Fibroblast of villous mesenchyme (primary cell): Measurements from ENCODE around the gene MALL. TPM values are rescaled to one million over a fixed set of nuclear protein-coding genes. Genes with fewer than 3 reads are reported as not detected.
"Not testable (repeated sequence)": the region's sequence is repeated elsewhere in the genome, so short reads cannot be mapped to it uniquely, and the experiment has no call there.

ENCODE experiments used
- DNase-seq: peaks from one replicate; pipeline ENCODE4 v3.0.0-alpha.2; 2010; ENCODE audit warnings: low read depth
- H3K4me3 ChIP-seq: 2 replicates; pipeline ENCODE4 v1.5.1; 2011; ENCODE audit warnings: low read depth, mild to moderate bottlenecking, low read length
- CTCF ChIP-seq: IDR thresholded peaks from 2 replicates; pipeline ENCODE4 v1.5.1; 2012; ENCODE audit warnings: low read depth, mild to moderate bottlenecking, low read length; ENCODE audit not compliant: insufficient read depth
- total RNA-seq: library from RNA; depleted of rRNA; stranded (reverse); fragments of >200 nt; gene quantifications from 2 replicates; pipeline ENCODE4 v1.2.3, GENCODE V29; 2012

The MALL gene
- total RNA-seq, 1 donor = 2.2 TPM

- no peak for TF ChIP-seq CTCF
- DNase-seq = no peak
- H3K4me3 ChIP-seq = no peak overlapping the region
Observed at GRCh38 chr2:110120171-110121051, 4.8 kb upstream of the MALL start.

GRCh38 chr2:110116033-110116710, 550 bp upstream of the MALL start:
- TF ChIP-seq CTCF = peak; percentile 71
- peak; percentile 51 for DNase-seq
- H3K4me3 ChIP-seq = peak overlapping the region; percentile 68

GRCh38 chr2:110114831-110115255, 779 bp downstream of the MALL start:
- H3K4me3 ChIP-seq = peak overlapping the region; percentile 68
- no peak for DNase-seq
- no peak for TF ChIP-seq CTCF

GRCh38 chr2:110113961-110114591, 1.5 kb downstream of the MALL start:
- H3K4me3 ChIP-seq = no peak overlapping the region
- TF ChIP-seq CTCF = peak; percentile 24
- DNase-seq = no peak

GRCh38 chr2:110108291-110108690, 7.3 kb downstream of the MALL start:
- DNase-seq = not testable (repeated sequence)

GRCh38 chr2:110107092-110108079, 8.2 kb downstream of the MALL start:
- no peak overlapping the region for H3K4me3 ChIP-seq
- TF ChIP-seq CTCF = no peak
- no peak for DNase-seq

More at GRCh38 chr2:110108291-110108690, 7.3 kb downstream of the MALL start:
- not testable (repeated sequence) for H3K4me3 ChIP-seq
